ENCODE results near the gene MAN1C1. TPM values are rescaled to one million over a fixed set of nuclear protein-coding genes. Genes with fewer than 3 reads are reported as not detected.

MAN1C1 gene
- total and polyA plus RNA-seq, 2 donors (not counting 1 experiment from before 2014, with no cell fraction given), result 0.31 to 0.89 TPM

GRCh38 chr1:25567710-25568089, 48.9 kb upstream of the MAN1C1 start:
- 93% methylated on average over 7 of the region's 10 CpGs for WGBS (ENCODE audit: insufficient coverage)
- POLR2A ChIA-PET, result interaction anchor here (0.7 kb wide), 1 partner anchor 47 kb away, joined by 8 read pairs; no protein-coding TSS in a partner anchor
- peaks cover 18% of the 10 kb centered on the region for H3K4me1 Mint-ChIP-seq

DNA sequence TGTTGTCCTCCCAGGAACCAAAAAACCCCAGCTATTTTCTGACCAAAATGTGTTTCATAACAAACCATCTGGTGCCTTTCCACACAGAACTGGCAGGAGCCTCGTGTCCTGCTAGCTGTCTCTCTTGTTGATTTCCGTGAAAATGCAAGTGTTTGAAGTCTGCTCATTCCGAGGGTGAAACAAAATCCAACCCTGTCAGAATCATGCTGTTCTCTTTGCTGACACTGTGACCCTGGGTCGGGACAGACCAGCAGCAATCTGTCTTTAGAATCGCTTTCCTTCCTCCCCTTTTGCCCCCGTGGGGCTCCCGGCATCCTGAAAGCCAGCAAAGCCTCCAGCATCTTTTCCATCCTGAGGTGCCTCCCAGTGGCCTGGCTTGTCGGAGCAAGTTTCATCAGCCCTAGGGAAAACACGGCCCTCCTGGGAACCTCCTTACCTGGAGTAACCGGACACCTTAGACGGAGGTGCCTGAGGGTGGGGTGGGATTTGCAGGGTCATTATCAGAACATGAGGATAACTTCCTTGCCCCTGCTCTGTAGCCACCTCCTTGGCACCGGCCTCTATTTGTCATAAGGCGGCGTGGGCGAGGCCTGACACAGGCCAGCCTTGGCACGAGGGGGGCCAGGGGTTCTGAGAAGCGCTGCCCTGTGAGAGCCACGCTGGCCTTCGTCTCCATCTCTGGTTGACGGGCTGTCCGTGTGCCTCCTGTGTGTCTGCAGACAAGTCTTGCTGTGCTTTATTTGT, 48.3 kb upstream of the MAN1C1 start:
- ChIA-PET CTCF (no interaction called here), POLR2A (no interaction called here)
- peaks cover 8 to 10% of the 10 kb centered on the region in 2 donors for H3K4me1 ChIP-seq (ENCODE audit: control insufficient read depth in 2 of 2, insufficient read depth in 2 of 2, low read length in 2 of 2)
- no peak overlapping the region for H3K4me3 ChIP-seq (ENCODE audit: control extremely low read depth in 1 of 5, extremely low read depth in 1 of 5, insufficient read depth in 1 of 5, low read depth in 2 of 5, low read length in 4 of 5)
- Mint-ChIP-seq H3K27me3 (no peaks in the 10 kb centered on the region), H3K4me1 (peaks cover 15% of the 10 kb centered on the region), H3K9me3 (ENCODE audit: insufficient read depth) (no peaks in the 10 kb centered on the region), H3K27ac (no peak overlapping the region), H3K4me3 (no peak overlapping the region)
- no peak overlapping the region for H3K27ac ChIP-seq (ENCODE audit: low read length in 2 of 2)
- no peak for TF ChIP-seq EZH2 (IDR thresholded peaks at IDR 0.05; ENCODE audit: borderline replicate concordance, insufficient read depth, low read depth, low read length, poor library complexity, severe bottlenecking)
- intact Hi-C loops (cut with micrococcal nuclease), result no loop called here
- no peak overlapping the region for H3K4me2 ChIP-seq (replicated peaks; ENCODE audit: low read depth, low read length, poor library complexity, severe bottlenecking)
- H2AFZ ChIP-seq (ENCODE audit: insufficient read depth, low read depth, low read length, poor library complexity, severe bottlenecking), result no peak overlapping the region
- H3K79me2 ChIP-seq (ENCODE audit: control insufficient read depth, insufficient read depth, low read length), result no peaks in the 10 kb centered on the region
- H3K9me3 ChIP-seq (ENCODE audit: control extremely low read depth in 1 of 3, control insufficient read depth in 2 of 3, insufficient read depth in 1 of 3, low read length in 2 of 3), result no peaks in the 10 kb centered on the region
- ATAC-seq (ENCODE audit: low read depth) (no peak), DNase-seq (no peak)
- 77% methylated on average over 19 of the region's 21 CpGs for WGBS (ENCODE audit: insufficient coverage)
- no peaks in the 10 kb centered on the region for H4K20me1 ChIP-seq (ENCODE audit: control insufficient read depth, insufficient read depth, low read length, poor library complexity, severe bottlenecking)
- H3K36me3 ChIP-seq (replicated peaks in 1 of 2; ENCODE audit: control extremely low read depth in 1 of 2, control insufficient read depth in 1 of 2, extremely low read depth in 1 of 2, insufficient read depth in 2 of 2, low read length in 1 of 2), result peaks cover 0 to 5% of the 10 kb centered on the region in 2 experiments
- H3K9ac ChIP-seq (ENCODE audit: low read length), result no peak overlapping the region
- H3K27me3 ChIP-seq (replicated peaks in 1 of 4; ENCODE audit: control extremely low read depth in 1 of 4, control insufficient read depth in 3 of 4, insufficient read depth in 4 of 4, low read length in 3 of 4), result peaks cover 0 to 9% (median 0%) of the 10 kb centered on the region in 4 experiments

More at GRCh38 chr1:25567710-25568089, 48.9 kb upstream of the MAN1C1 start:
- Histone ChIP-seq H3K79me2 (ENCODE audit: control insufficient read depth, insufficient read depth, low read length) (no peaks in the 10 kb centered on the region), H2AFZ (ENCODE audit: insufficient read depth, low read depth, low read length, poor library complexity, severe bottlenecking) (no peak overlapping the region), H3K4me3 (ENCODE audit: control extremely low read depth in 1 of 5, extremely low read depth in 1 of 5, insufficient read depth in 1 of 5, low read depth in 2 of 5, low read length in 4 of 5) (no peak overlapping the region), H3K9ac (ENCODE audit: low read length) (no peak overlapping the region), H3K27me3 (replicated peaks in 1 of 4; ENCODE audit: control extremely low read depth in 1 of 4, control insufficient read depth in 3 of 4, insufficient read depth in 4 of 4, low read length in 3 of 4) (peaks cover 0 to 8% (median 0%) of the 10 kb centered on the region in 4 experiments), H3K4me1 (ENCODE audit: control insufficient read depth in 2 of 2, insufficient read depth in 2 of 2, low read length in 2 of 2) (peaks cover 13 to 15% of the 10 kb centered on the region in 2 donors), H3K36me3 (replicated peaks in 1 of 2; ENCODE audit: control extremely low read depth in 1 of 2, control insufficient read depth in 1 of 2, extremely low read depth in 1 of 2, insufficient read depth in 2 of 2, low read length in 1 of 2) (peaks cover 0 to 5% of the 10 kb centered on the region in 2 experiments), H4K20me1 (ENCODE audit: control insufficient read depth, insufficient read depth, low read length, poor library complexity, severe bottlenecking) (no peaks in the 10 kb centered on the region), H3K27ac (ENCODE audit: low read length in 2 of 2) (no peak overlapping the region), H3K4me2 (replicated peaks; ENCODE audit: low read depth, low read length, poor library complexity, severe bottlenecking) (no peak overlapping the region), H3K9me3 (ENCODE audit: control extremely low read depth in 1 of 3, control insufficient read depth in 2 of 3, insufficient read depth in 1 of 3, low read length in 2 of 3) (no peaks in the 10 kb centered on the region)
- DNase-seq (no peak), ATAC-seq (ENCODE audit: low read depth) (no peak)
- intact Hi-C loops (cut with micrococcal nuclease), result no loop called here
- no peaks in the 10 kb centered on the region for H3K27me3 Mint-ChIP-seq
- H3K27ac Mint-ChIP-seq, result no peak overlapping the region
- TF ChIP-seq, protein P1, sequence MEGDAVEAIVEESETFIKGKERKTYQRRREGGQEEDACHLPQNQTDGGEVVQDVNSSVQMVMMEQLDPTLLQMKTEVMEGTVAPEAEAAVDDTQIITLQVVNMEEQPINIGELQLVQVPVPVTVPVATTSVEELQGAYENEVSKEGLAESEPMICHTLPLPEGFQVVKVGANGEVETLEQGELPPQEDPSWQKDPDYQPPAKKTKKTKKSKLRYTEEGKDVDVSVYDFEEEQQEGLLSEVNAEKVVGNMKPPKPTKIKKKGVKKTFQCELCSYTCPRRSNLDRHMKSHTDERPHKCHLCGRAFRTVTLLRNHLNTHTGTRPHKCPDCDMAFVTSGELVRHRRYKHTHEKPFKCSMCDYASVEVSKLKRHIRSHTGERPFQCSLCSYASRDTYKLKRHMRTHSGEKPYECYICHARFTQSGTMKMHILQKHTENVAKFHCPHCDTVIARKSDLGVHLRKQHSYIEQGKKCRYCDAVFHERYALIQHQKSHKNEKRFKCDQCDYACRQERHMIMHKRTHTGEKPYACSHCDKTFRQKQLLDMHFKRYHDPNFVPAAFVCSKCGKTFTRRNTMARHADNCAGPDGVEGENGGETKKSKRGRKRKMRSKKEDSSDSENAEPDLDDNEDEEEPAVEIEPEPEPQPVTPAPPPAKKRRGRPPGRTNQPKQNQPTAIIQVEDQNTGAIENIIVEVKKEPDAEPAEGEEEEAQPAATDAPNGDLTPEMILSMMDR (IDR thresholded peaks at IDR 0.05), result no peak
- no peak for TF ChIP-seq EZH2 (IDR thresholded peaks at IDR 0.05; ENCODE audit: borderline replicate concordance, insufficient read depth, low read depth, low read length, poor library complexity, severe bottlenecking)
- H3K9me3 Mint-ChIP-seq (ENCODE audit: insufficient read depth), result no peaks in the 10 kb centered on the region
- CTCF ChIA-PET, result no interaction called here
- H3K4me3 Mint-ChIP-seq, result no peak overlapping the region
